SKM-1 treated with dmso at 0.1 percent for 144 hours (cell line): ENCODE results near the gene PAIP1.
"Not testable (repeated sequence)": the region's sequence is repeated elsewhere in the genome, so short reads cannot be mapped to it uniquely, and the experiment has no call there.

ENCODE experiments used
- DNase-seq: peaks from one replicate; lab custom pipeline; 2025; ENCODE audit not compliant: unreplicated experiment; lab: John Stamatoyannopoulos, UW

PAIP1 gene, protein sequence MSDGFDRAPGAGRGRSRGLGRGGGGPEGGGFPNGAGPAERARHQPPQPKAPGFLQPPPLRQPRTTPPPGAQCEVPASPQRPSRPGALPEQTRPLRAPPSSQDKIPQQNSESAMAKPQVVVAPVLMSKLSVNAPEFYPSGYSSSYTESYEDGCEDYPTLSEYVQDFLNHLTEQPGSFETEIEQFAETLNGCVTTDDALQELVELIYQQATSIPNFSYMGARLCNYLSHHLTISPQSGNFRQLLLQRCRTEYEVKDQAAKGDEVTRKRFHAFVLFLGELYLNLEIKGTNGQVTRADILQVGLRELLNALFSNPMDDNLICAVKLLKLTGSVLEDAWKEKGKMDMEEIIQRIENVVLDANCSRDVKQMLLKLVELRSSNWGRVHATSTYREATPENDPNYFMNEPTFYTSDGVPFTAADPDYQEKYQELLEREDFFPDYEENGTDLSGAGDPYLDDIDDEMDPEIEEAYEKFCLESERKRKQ

GRCh38 chr5:43556857-43557542, at the start of gene PAIP1:
Gene PAIP1 (minus strand): TSS chr5:43557077. CDS start chr5:43556846, 231 bp downstream.
- DNase-seq: peak; percentile 77

DNA sequence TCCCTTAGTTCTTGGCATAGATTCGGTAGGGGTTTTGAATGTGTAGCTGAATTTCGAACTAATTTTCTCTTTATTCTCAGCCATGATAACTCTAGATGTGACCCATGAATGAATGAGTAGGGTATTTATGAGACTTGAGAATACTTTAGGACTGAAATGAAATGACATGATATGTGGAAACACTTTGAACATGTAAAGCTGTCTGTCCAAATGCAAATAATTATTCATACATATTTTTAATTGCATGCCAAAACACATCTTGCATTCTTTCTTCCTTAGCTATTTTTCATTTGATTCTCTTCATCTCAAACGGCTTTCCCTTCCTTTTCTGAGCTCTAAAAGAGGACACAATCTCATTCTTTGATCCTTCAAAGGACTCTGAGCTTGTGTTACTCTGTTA, 49.5 kb upstream of the PAIP1 start:
- DNase-seq: no peak

GRCh38 chr5:43604699-43605098, 47.8 kb upstream of the PAIP1 start:
- no peak for DNase-seq

- peak; percentile 73 for DNase-seq
Observed at GRCh38 chr5:43603344-43604217, 46.7 kb upstream of the PAIP1 start.

DNA sequence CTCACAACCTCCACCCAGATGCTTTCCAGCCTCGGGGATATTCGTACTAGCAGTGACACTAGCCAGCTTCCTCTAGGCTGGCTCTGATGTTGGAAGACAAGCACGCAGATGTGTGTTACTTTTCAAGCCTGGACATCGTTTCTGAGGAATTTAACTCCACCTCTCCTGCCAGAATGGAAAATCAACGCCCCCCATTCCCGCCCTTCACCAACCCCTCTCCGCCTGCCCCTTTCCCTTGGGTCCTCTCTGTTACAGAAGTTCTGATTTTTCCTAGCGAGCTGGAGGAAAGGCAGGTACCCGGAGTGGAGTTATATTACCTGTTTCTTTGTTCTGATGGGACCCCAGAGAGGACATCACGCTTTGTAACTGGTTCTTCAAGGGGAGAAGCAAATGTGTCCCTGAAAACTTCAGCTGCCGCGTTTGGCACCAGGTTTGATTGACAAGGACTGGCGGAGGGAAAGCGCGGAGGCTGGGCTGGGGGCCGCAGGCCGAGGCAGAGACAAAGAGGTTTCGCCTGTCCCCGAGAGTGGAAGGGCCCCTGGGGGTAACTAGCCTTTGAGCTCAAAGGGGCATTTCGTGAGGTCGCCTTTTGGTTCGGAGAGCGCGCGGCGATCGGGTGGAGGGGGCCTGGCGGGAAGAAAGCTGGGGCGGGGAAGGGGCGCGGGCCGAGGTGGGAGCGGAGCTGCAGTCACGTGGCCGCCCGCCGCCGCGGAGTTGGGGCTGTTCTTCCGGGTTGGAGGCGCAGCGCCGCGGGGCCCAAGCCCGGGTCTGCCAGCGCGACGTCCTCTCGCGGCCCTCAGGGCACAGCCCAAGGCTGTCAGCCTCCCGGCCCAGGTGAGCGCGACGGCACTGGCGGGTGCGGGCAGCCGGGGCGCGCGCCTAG, 45.8 kb upstream of the PAIP1 start, which contains the start of gene NNT:
Gene NNT (plus strand): TSS at position 720 of the 883 bp plus-strand sequence. CDS start 6,016 bp downstream, outside the sequence.
- DNase-seq: peak; percentile 44

GRCh38 chr5:43601454-43602260, 44.8 kb upstream of the PAIP1 start:
- no peak for DNase-seq

GRCh38 chr5:43598927-43599326, 42.0 kb upstream of the PAIP1 start:
- DNase-seq: not testable (repeated sequence)

GRCh38 chr5:43592363-43592762, 35.5 kb upstream of the PAIP1 start:
- no peak for DNase-seq

GRCh38 chr5:43590700-43591099, 33.8 kb upstream of the PAIP1 start:
- no peak for DNase-seq

GRCh38 chr5:43589310-43589709, 32.4 kb upstream of the PAIP1 start:
- DNase-seq: no peak

GRCh38 chr5:43588842-43589241, 32.0 kb upstream of the PAIP1 start:
- DNase-seq: no peak

- no peak for DNase-seq
Observed at GRCh38 chr5:43584166-43584699, 27.4 kb upstream of the PAIP1 start.

DNA sequence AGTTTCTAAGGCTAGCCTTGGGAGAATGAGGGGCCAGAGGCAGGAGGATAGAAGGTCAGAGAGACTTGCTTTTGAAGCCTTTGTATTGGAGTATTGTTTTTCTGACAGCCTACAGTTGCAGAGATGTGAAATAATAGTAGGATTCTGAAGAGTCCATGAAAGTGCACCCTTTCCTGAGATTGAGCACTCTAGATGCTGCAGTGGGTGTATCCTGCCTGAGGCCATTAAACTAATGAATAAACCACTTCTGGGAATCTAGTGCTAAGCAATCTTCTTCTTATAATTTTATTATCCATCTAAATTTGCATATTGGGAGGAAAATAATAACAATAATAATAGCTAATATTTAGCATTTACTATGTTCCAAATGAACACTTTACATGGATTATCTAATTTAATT, 26.8 kb upstream of the PAIP1 start:
- DNase-seq: no peak

DNA sequence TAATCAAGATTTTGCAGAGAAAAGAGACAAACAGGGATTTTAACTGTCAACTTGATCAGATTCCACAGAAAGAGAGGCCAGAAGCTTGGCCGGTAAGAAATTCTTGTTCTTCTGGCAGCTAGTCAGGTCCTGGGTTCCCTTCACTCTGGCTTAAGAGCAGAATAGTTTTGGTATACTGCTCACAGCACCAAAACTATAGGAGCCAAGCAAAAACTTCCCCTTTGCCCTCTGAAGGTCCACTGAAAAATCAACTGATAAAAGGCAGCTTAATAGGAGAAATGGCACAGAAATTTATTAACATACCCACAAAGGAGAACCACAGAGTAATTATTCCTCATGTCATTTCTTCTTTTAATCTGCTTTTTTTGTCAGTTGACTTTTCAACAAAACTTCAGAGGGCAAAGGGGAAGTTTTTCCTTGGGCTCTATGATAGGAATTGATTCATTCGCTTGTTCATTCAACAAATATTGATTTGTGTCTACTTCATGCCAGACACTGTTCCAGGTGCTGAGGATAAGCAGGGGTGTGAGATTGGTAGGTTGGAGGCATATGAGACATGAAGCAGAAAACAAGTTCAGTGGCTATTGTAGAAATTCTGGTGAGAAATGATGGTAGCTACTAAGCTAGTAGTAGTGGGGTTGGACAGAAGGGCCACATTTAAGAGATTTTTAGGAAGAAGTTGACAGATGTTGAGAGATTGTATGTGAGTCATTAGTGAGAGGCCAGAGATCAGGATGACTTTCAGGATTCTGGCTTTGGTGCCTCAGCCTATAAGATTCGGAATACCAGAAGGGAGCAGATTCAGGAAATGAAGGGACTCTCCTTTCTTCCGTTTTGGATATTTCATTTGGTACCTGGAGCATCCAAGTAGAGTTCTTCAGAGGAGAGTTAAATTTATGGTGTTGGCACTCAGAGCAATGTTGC, 25.5 kb upstream of the PAIP1 start:
- DNase-seq: no peak

- no peak for DNase-seq
Observed at GRCh38 chr5:43581398-43581797, 24.5 kb upstream of the PAIP1 start.

DNA sequence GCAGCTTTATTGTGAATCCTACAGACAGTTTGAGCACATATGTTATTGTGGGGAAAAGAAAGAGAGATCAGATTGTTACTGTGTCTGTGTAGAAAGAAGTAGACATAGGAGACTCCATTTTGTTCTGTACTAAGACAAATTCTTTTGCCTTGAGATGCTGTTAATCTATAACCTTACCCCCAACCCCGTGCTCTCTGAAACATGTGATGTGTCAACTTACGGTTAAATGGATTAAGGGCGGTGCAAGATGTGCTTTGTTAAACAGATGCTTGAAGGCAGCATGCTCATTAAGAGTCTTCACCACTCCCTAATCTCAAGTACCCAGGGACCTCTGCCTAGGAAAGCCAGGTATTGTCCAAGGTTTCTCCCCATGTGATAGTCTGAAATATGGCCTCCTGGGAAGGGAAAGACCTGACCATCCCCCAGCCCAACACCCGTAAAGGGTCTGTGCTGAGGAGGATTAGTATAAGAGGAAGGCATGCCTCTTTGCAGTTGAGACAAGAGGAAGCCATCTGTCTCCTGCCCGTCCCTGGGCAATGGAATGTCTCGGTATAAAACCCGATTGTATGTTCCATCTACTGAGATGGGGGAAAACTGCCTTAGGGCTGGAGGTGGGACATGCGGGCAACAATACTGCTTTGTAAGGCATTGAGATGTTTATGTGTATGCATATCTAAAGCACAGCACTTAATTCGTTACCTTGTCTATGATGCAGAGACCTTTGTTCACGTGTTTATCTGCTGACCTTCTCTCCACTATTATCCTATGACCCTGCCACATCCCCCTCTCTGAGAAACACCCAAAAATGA, 23.7 kb upstream of the PAIP1 start:
- not testable (repeated sequence) for DNase-seq

- no peak for DNase-seq
Observed at GRCh38 chr5:43573058-43573457, 16.2 kb upstream of the PAIP1 start.
